Naive B cell (primary cell): Measurements from ENCODE around the gene THYN1. TPM values are rescaled to one million over a fixed set of nuclear protein-coding genes. Genes with fewer than 3 reads are reported as not detected.

Experiments
- ATAC-seq, 2 donors: fragments of 150-1000 bp; cut with Tn5 transposase; 2 replicates each; pipeline ENCODE4 v1.10.0; 2021; ENCODE audit warnings: low read depth in 2 of 2, mild to moderate bottlenecking in 2 of 2, moderate library complexity in 2 of 2
- DNase-seq: peaks from one replicate; pipeline ENCODE4 v3.0.0; 2022
- H3K27ac Mint-ChIP-seq, 6 donors: one replicate each; pipeline ENCODE4 v1.8.0; 2020 to 2022; ENCODE audit warnings: mild to moderate bottlenecking in 6 of 6, mixed read lengths in 6 of 6, moderate library complexity in 5 of 6, inconsistent platforms in 2 of 6
- H3K27me3 Mint-ChIP-seq, 3 donors: one replicate each; pipeline ENCODE4 v1.8.0; 2021 to 2022; ENCODE audit warnings: mixed read lengths in 3 of 3, mild to moderate bottlenecking in 1 of 3
- H3K36me3 Mint-ChIP-seq, 2 donors: one replicate each; pipeline ENCODE4 v1.8.0; 2020 to 2022; ENCODE audit warnings: mixed read lengths in 2 of 2, inconsistent platforms in 1 of 2, mild to moderate bottlenecking in 1 of 2
- H3K4me1 Mint-ChIP-seq, 3 donors: one replicate each; pipeline ENCODE4 v1.8.0; 2020 to 2022; ENCODE audit warnings: mixed read lengths in 3 of 3, inconsistent platforms in 1 of 3, mild to moderate bottlenecking in 1 of 3, moderate library complexity in 1 of 3
- H3K4me3 Mint-ChIP-seq, 8 donors: one replicate each; pipeline ENCODE4 v1.8.0; 2020 to 2022; ENCODE audit warnings: mild to moderate bottlenecking in 8 of 8, mixed read lengths in 8 of 8, moderate library complexity in 8 of 8, inconsistent platforms in 2 of 8
- H3K9me3 Mint-ChIP-seq, 7 donors: one replicate each; pipeline ENCODE4 v1.8.0; 2020 to 2022; ENCODE audit warnings: mixed read lengths in 7 of 7, mild to moderate bottlenecking in 5 of 7, inconsistent platforms in 2 of 7, moderate library complexity in 1 of 7
- polyA plus RNA-seq, 6 donors: library from polyadenylated mRNA; unstranded; fragments of 300-500 nt; fragmentation: Illumina TruSeq; gene quantifications; one replicate each; pipeline ENCODE4 v1.2.3, GENCODE V29; 2021; ENCODE audit warnings: low read depth in 6 of 6

The THYN1 gene
- polyA plus RNA-seq, 6 donors from 2014 or later = 60.5 to 109 (median 71.1) TPM

DNA sequence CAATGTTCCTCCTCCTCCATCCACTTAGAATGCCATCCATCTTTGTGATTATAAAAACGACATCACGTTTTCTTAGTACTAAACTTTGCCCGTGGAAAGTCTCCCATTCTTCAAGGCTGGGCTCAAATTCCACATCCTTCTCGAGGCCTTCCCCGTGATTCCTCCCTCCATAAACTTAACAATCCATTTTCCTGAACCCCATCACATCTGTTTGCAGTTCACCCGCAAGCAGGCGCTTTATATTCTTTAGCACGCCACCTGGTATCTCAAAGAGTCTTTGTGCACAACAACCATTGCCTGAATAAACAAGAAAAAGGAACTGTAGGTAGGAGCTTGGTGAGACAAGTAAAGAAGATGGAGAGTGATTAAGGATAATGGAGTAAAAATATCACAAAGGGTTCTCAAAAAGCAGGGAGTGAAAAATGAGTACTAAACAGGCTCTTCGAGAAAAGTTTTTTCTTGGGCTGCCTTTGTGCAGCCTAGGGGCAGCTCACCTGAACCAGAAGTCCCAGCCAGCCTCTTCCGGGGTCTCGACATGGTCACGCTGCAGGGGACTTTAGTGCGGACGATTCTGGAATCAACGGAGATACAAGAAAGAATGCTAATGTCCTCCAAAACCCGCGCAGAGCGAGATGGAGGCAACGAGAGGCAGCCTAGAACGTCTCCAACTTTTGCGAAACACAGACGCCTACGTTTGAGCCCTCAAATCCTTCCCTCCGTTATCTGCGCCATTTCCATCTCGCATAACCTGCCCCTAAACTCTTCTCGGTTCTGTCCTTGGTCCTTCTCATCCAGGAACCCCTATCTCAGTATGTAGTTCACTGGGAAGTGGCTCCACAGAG, 585 bp downstream of the THYN1 start:
- H3K27ac Mint-ChIP-seq = peak overlapping the region in 5 of 6 donors; percentile 8 to 89 (median 78)
- no peaks in the 10 kb centered on the region for H3K27me3 Mint-ChIP-seq
- peaks cover 12 to 18% of the 10 kb centered on the region in 2 donors for H3K36me3 Mint-ChIP-seq
- ATAC-seq (peak; percentile 3 to 8), DNase-seq (no peak)
- H3K4me3 Mint-ChIP-seq = peak overlapping the region; percentile 94 to 99 (median 96)
- H3K4me1 Mint-ChIP-seq = peaks cover 13 to 20% (median 14%) of the 10 kb centered on the region in 3 donors
- H3K9me3 Mint-ChIP-seq = no peaks in the 10 kb centered on the region

DNA sequence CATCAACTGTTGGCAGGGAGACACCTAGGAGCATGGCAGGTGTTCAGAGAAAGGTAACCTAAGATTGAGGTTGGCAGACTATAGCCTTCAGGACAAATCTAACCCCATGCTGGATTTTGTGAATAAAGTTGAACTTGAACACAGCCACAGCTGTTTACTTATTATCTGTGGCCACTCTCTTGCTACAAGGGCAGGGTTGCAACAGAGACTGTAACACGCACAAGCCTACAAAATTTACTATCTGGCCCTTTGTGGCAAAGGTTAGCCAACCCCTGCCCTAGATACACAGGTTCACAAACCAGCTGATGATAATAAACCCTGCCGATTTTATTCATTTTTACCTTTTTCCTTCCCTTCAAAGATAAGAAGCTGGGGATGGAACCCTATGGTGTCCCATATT, 2.5 kb downstream of the THYN1 start:
- Mint-ChIP-seq H3K27ac (no peak overlapping the region), H3K9me3 (no peaks in the 10 kb centered on the region), H3K27me3 (no peaks in the 10 kb centered on the region), H3K36me3 (peaks cover 23 to 31% of the 10 kb centered on the region in 2 donors), H3K4me3 (no peak overlapping the region), H3K4me1 (peaks cover 11 to 20% (median 14%) of the 10 kb centered on the region in 3 donors)
- DNase-seq (no peak), ATAC-seq (no peak)

DNA sequence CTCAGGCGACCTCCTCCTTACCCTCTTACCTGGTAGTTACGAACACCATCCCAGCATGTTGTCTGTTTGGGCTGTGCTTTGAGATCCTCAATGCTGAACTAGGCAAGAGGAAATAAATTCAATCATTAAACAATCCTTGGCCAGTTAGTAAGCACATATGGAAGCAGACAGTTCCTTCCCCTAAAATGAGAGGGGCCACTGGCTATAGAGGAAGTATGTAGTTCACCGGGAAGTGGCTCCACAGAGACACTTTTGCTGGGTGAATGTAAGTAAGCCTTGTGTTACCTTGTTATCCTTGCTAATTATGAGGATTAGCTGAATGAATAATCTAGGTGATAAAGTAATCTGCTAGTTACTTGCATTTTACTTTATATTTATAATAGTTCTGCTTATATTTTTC, 2.9 kb downstream of the THYN1 start:
- Mint-ChIP-seq H3K36me3 (peaks cover 23 to 31% of the 10 kb centered on the region in 2 donors), H3K4me3 (no peak overlapping the region), H3K27me3 (no peaks in the 10 kb centered on the region), H3K9me3 (no peaks in the 10 kb centered on the region), H3K4me1 (peaks cover 11 to 20% (median 14%) of the 10 kb centered on the region in 3 donors), H3K27ac (no peak overlapping the region)
- ATAC-seq = no peak
- no peak for DNase-seq

DNA sequence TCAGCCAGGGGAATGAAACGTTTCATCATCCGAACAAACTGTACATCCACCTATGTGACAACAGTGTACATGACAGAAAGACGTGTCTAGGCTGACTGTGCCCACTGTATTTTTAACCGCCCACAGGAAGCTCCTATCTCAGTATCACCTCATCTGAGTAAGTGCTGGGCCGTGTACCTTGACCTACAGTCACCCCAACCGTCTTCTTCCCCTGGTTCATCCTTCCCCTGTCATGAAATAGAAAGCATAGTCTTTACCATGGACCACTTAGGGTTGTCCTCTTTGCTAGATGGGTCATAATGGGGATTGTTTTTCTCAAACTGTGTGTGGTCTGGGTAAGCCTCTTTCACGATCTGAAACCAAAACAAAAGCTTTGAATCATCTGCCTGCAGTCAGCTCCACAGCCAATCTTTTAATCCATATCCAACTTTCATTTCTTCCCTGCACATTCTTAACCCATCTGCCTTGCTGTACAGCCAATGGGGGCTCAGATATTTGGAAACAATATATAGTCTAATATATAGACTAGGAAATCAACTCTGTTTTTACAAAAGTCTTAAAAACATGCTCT, 4.2 kb downstream of the THYN1 start:
- DNase-seq (no peak), ATAC-seq (no peak)
- no peak overlapping the region for H3K27ac Mint-ChIP-seq
- H3K27me3 Mint-ChIP-seq = no peaks in the 10 kb centered on the region
- H3K9me3 Mint-ChIP-seq = no peaks in the 10 kb centered on the region
- H3K4me3 Mint-ChIP-seq = peak overlapping the region in 2 of 8 donors; percentile 2 to 56
- H3K4me1 Mint-ChIP-seq = peaks cover 11 to 16% (median 15%) of the 10 kb centered on the region in 3 donors
- H3K36me3 Mint-ChIP-seq = peaks cover 23 to 31% of the 10 kb centered on the region in 2 donors

DNA sequence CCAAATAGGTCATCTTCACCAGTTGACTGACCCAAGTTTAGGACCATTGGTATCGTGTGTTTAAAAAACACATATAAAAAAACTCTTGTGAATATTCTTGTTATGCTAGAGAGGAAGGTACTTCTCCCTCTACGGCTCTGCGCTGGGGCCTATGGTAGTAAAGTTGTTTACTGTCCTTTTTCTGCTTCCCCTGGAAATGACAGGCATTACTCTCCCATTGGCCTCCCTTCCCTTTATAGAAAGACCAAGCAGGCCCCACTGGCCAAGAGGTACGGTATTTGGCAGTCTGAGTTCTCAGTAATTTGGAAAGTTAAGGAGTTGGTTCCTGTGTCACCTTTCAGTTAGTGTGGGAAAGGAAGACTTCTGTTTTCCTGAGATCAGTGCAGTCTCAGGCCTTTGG, 6.5 kb downstream of the THYN1 start:
- no peak for ATAC-seq
- Mint-ChIP-seq H3K9me3 (no peaks in the 10 kb centered on the region), H3K27me3 (no peaks in the 10 kb centered on the region), H3K27ac (no peak overlapping the region), H3K4me3 (peak overlapping the region in 1 of 8 donors; percentile 6), H3K36me3 (peaks cover 23 to 31% of the 10 kb centered on the region in 2 donors), H3K4me1 (peaks cover 0 to 6% (median 4%) of the 10 kb centered on the region in 3 donors)
- no peak for DNase-seq

DNA sequence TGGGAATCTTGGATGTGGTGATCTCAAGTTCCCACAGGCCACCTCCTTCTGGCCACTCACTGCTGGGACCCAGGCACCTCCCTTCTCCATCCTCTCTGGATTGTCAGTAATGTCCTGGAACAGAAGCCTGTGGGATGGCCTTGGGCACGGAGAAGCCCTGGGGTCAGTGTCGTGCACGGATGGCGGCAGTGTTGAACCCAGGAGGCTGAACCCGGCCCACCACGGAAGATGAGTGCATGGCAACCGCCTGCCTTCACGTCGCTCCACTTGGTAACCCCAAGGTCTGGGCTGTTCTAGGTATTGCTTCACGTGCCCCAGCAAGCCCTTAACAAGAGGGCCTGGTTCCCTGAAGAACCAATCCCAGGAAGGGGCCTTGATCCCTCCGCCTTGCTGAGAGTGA, 7.1 kb downstream of the THYN1 start:
- Mint-ChIP-seq H3K27me3 (no peaks in the 10 kb centered on the region), H3K4me1 (peaks cover 0 to 6% (median 4%) of the 10 kb centered on the region in 3 donors), H3K9me3 (no peaks in the 10 kb centered on the region), H3K36me3 (peaks cover 23 to 31% of the 10 kb centered on the region in 2 donors), H3K4me3 (no peak overlapping the region), H3K27ac (no peak overlapping the region)
- no peak for ATAC-seq
- no peak for DNase-seq

DNA sequence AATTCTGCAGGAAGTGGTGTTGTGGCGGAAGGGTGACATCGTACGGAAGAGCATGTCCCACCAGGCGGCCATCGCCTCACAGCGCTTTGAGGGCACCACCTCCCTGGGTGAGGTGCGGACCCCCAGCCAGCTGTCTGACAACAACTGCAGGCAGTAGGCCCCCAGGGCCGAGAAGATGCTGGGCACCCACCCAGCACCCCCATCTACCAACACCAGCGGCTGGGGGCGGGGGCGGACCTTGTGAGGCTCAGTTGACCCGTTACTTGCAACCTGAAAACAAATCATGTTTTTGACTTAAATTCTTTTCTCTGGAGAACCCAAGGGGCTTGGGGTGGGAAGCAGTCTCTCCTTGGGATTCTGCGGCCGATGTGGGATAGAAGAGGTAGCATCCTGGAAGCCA, 7.7 kb downstream of the THYN1 start:
- Mint-ChIP-seq H3K27ac (no peak overlapping the region), H3K36me3 (peaks cover 23 to 31% of the 10 kb centered on the region in 2 donors)

DNA sequence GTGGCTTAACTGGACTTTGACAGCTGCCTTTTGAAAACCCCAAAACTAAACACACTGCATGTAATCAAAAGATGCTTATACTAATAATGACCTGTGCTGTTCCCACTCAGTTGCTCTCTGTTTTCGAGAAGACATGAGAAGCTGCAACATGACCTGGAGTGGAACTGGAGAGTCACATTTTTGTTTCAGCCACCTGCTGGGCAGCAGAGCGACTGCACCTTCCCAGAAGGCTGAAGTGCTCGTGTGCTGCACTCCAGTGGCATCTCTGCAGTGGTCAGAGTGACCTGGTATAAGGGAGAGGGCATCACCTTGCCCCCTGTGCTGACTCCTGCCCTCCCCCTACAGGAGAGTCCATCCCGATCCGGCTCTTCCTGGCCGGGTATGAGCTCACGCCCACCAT, 8.6 kb downstream of the THYN1 start:
- peaks cover 28 to 31% of the 10 kb centered on the region in 2 donors for H3K36me3 Mint-ChIP-seq
- H3K4me1 Mint-ChIP-seq = peaks cover 0 to 6% (median 4%) of the 10 kb centered on the region in 3 donors
- H3K27ac Mint-ChIP-seq = no peak overlapping the region
- H3K27me3 Mint-ChIP-seq = no peaks in the 10 kb centered on the region
- DNase-seq (no peak), ATAC-seq (peak; percentile 71 to 87)
- no peaks in the 10 kb centered on the region for H3K9me3 Mint-ChIP-seq
- no peak overlapping the region for H3K4me3 Mint-ChIP-seq

More for the DNA sequence above, 7.7 kb downstream of the THYN1 start:
- Mint-ChIP-seq H3K9me3 (no peaks in the 10 kb centered on the region), H3K4me1 (peaks cover 0 to 6% (median 4%) of the 10 kb centered on the region in 3 donors), H3K4me3 (no peak overlapping the region), H3K27me3 (no peaks in the 10 kb centered on the region)
- DNase-seq (no peak), ATAC-seq (no peak)

DNA sequence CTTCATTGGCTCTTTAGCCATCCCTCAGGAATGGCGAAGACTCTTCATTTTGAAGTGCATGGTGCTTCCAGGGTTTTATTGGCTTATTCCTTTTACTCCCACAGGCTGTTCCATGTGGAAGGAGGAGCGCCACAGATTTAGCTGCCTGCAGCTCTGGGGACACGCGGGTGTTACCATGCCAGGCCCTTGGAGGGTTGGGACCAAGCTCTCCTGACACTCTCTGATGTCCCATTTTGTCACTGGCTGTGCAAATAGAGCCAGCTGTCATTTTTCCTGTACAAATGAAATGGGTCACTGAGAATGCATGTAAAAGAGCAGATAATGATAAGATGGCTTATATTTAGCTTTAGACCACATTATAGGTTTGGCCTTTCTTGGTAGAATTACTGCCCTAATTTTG, 9.2 kb downstream of the THYN1 start:
- Mint-ChIP-seq H3K4me1 (peaks cover 0 to 6% (median 4%) of the 10 kb centered on the region in 3 donors), H3K9me3 (no peaks in the 10 kb centered on the region), H3K36me3 (peaks cover 28 to 32% of the 10 kb centered on the region in 2 donors), H3K27me3 (no peaks in the 10 kb centered on the region), H3K27ac (peak overlapping the region in 1 of 6 donors; percentile 42), H3K4me3 (no peak overlapping the region)
- DNase-seq (no peak), ATAC-seq (no peak)

DNA sequence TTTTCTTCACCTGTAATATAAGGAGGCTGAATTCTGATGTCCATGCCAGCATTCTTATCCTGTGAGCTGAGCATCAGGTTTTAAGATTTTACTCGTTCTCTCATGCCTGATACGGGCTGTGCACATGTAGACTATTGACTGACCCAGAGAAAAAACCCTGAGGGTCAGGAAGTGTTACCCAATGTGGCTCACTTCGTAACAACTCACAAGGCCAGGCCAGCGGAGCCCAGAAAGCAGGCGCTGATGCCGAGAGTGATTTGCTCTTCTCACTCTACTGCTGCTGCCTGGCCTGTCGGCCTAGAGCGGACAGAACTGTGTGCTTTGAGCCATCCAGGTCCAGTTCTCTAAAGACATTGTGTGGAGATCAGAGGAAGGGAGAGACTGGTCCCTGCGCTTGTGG, 10.8 kb downstream of the THYN1 start:
- no peak for DNase-seq
- H3K4me3 Mint-ChIP-seq = no peak overlapping the region
- H3K27me3 Mint-ChIP-seq = no peaks in the 10 kb centered on the region
- no peaks in the 10 kb centered on the region for H3K9me3 Mint-ChIP-seq
- H3K36me3 Mint-ChIP-seq = peaks cover 21 to 29% of the 10 kb centered on the region in 2 donors
- peak overlapping the region in 1 of 6 donors; percentile 57 for H3K27ac Mint-ChIP-seq
- peaks cover 0 to 6% (median 4%) of the 10 kb centered on the region in 3 donors for H3K4me1 Mint-ChIP-seq
- ATAC-seq = no peak

DNA sequence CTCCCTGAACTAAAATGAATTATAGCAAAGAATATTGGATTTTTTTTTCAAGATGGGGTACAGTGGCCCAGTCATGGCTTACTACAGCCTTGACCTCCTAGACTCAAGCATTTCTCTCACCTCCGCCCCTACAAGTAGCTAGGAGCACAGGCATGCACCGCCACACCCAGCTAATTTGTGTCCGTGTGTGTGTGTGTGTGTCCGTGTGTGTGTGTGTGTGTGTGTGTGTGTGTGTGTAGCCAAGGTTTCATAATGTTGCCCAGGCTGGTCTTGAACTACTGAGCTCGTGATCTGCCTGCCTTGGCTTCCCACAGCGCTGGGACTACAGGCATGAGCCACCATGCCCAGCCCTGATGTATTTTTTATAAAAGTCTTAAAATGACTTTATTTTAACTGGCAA, 12.6 kb downstream of the THYN1 start:
- Mint-ChIP-seq H3K4me3 (no peak overlapping the region), H3K4me1 (peaks cover 0 to 6% (median 4%) of the 10 kb centered on the region in 3 donors), H3K27ac (no peak overlapping the region), H3K9me3 (no peaks in the 10 kb centered on the region), H3K27me3 (no peaks in the 10 kb centered on the region), H3K36me3 (peaks cover 14 to 30% of the 10 kb centered on the region in 2 donors)
- DNase-seq (no peak), ATAC-seq (no peak)

DNA sequence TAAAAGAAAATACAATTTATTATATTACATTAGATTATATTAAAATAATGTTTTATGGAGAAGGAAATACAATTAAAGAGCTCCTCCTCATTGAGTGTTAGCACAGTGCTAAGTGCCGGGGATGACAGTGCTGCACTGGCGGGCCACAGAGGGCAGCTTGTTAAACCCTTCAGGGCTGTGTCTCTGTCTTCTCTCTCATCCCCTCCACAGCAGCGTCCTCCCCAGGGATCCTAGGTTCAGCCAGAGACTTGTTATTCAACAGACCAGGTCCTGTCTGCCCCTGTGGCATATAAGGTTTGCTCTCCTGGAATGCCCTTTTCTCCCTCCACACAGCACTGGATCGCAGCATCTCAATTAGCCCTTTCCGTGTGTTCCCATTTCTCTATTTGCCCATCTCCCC, 14.2 kb downstream of the THYN1 start:
- H3K27me3 Mint-ChIP-seq = peaks cover 0 to 7% (median 0%) of the 10 kb centered on the region in 3 donors
- H3K4me3 Mint-ChIP-seq = no peak overlapping the region
- H3K27ac Mint-ChIP-seq = no peak overlapping the region
- peaks cover 17 to 30% of the 10 kb centered on the region in 2 donors for H3K36me3 Mint-ChIP-seq
- DNase-seq = no peak
- no peaks in the 10 kb centered on the region for H3K4me1 Mint-ChIP-seq
- no peak for ATAC-seq
- H3K9me3 Mint-ChIP-seq = no peaks in the 10 kb centered on the region

DNA sequence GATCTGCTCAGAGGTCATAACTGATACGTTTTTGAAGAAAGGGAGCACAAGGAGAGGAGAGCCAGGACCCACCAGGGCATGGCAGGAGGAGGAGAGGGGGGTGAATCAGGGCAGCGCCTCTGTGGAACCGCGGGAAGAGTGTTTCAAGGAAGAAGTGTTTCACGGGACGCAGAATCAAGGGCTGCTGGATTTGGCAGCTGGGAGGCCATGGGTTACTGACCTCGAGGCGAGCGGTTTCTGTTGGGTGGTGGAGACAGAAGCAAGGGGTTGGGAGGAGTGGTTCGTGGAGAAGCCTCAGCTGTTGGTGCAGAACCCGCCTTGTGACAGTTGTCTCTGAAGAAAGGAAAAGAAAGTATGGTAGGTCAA, 15.6 kb downstream of the THYN1 start:
- Mint-ChIP-seq H3K36me3 (peaks cover 17 to 30% of the 10 kb centered on the region in 2 donors), H3K27me3 (peaks cover 0 to 7% (median 3%) of the 10 kb centered on the region in 3 donors), H3K4me3 (no peak overlapping the region), H3K4me1 (peaks cover 2 to 8% (median 3%) of the 10 kb centered on the region in 3 donors), H3K9me3 (no peaks in the 10 kb centered on the region), H3K27ac (no peak overlapping the region)
- DNase-seq = no peak
- no peak for ATAC-seq
